Ramos (cell line): ENCODE measurements around the gene ACTG1.

ENCODE experiments used
- in situ Hi-C: fragments of 300-500 bp; cut with MboI; formaldehyde crosslinking; loops from one replicate; pipeline ENCODE4 v1.14.3; 2022; ENCODE audit warnings: low sequenced_read_pairs; ENCODE audit not compliant: unreplicated experiment

ACTG1 gene

DNA sequence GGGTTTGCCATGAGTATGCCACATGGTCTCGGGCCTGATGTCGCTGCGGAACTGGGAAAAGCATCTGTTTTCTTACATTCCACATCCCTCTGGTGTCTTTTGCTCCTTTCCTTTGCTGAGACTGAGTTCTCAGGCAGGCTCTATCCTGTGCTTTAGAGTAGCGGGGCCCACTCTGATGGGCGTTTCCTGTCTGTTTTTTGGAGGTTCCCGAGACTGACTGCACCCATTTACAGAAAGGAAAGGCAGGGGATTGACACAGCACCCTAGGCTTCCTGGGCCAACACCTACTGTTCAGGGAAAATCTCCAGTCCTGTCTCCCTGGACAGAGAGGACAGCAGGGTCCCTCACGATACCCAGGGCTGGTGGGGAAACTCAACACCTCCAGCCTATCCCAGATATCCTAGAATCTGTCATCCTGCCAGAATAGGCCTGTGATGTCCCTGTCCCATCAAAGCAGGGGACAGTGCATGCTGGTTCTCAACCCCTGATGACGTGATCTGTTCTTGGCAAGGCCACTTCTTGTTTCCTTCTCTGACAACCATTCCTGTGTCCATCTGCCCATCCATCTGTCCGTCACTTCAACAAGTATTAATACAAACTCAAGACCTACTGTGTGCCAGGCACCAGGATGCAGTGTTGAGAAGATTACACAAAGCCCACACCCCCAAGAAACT is 42.2 kb downstream of the ACTG1 start:
- in situ Hi-C loops, result no loop called here

DNA sequence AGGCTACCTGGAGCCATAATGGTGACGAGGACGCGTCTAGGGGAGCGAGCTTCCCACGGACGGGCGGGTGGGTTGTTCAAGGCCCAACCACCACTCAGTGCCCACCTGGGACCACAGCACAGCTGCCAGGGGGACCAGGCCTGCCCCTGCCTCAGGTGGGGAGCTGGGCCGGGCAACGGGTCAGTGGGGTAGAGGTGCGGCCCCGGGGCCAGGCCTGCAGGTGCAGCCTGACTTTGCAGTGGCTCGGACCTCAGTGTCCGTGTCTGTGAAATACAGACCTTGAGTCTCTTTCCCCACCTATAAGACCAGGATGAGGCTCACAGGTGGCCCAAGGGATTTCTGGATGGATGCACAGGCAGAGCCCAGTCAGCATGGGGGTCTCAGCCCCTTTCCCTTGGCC is 43.3 kb downstream of the ACTG1 start:
- in situ Hi-C loops, result no loop called here

DNA sequence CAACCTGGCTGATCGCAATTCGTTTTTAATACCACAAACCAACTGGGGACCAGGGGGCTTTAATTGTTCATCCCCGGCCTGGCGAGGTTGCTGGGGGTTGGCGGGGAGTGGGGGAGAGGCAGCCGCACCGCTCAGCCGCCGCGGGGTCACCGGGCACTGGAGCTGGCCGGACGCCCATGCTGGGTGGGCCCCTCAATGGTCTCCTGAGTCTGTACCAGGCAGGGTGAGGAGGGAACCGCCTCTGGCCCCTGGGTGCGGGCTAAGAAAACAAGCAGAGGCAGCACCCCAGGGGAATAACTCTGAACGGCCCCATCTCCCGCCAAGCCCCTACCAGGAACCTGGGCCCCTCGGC is 43.9 kb downstream of the ACTG1 start:
- in situ Hi-C loops, result no loop called here

DNA sequence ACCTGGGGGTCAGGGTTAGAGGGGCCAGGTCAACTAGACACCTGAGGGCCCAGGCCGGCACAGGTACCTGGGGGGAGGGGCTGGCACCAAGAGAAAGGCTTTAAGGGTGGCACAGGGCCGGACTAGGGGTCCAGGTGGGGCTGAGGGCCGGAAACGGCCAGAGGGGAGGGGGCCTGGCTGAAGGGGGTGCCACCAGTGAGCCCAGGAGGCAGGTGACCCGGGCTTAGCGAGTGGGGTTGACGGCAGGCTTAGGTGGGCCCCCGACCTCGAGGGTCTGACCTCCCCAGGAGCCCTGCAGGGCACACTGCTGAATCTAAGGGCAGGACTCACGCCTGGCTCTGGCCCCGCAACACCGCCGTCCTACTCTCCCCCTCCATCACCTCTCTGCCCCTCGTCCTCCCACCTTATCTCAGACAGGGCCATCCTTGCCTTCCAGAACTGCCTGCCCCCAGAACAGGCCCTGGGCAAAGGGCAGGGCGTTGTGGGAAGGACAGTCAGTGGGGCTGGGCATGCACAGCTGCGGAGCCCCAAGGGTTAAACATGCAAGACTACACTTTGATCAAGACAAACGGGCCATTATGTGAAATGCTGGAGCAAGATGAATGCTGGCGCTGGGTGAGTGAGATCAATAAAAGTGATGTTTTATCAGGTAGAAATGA is 44.4 kb downstream of the ACTG1 start:
- in situ Hi-C loops, result no loop called here

DNA sequence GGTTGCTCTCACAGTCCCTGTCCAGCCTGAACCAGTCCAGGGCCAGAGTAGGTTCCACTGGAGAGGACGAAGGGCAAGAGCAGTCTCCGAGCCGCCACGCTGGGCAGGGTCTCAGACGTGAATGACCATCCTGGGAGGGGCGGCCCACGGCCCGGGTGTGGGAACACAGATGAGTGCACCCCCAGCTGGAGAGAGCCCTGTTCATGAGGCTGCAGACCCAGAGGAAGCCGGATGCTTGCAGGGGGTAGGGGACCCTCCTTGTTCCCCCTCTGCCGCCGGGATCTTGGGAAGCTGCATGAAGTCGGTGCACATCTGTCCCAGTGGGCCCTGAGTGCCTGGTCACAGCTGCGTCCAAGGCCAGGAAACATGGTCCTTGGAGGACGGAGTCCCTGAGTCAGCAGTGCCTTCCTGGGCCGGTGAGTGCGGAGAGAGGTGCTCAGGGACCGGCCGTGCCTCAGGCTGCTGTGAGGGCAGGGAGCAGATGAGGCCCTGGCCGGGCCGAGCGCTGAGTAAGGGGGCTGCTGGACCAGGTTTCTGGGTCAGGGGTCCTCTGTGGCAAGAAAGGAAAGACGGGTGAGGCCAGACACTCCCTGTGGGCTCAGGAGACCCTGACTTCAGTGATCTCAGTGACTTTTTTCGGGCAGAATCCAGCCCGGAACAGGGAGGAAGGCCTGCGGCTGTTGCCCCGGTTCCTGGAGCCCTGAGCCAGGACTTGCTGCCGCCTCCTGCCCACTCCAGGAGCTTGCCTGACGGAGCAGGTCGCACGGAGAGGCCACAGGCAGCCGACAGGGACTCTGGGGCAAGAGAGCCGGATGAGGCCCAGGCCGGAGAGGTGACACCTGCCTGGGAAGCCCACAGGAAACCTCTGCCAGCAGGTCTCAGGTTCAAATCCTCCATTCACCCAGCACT is 45.8 kb downstream of the ACTG1 start:
- in situ Hi-C loops, result no loop called here

DNA sequence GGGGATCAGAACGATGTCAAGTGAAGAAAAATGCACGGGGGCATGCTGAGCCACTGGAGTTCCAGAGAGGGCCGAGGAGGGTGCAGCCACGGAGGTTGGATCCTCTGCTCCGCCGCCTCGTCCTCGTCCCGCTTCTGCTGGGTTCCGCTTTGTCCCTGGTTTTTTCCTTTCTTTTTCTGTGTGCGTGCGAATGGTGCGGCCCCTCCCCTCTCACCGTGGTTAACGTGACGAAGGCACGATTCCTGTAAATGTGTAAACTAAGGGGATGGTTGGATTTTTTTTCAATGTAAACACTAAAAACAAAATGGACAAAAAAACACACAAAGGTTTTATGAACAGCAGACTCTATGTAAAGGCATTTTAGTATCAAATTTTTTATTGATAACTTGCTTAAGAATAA is 46.7 kb downstream of the ACTG1 start:
- in situ Hi-C loops, result no loop called here

DNA sequence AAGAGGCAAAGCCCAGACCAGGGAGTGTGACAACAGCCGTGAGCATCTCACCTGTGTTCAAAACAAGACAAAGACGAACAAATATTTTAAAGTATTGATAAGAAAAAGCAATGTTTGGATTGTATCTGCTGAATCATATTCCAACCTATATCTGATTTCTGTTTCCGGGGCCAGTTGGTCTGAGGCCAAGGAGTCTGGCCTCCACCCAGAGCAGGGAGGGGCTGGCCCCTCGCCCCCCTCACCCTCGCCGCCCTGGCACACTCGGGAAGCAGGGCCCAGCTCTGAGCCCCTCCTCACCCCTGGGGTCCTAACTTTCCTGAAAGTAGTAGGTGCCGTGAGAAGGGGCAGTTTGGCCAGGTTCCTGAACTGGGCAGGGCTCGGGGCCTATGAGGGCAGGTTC is 48.0 kb downstream of the ACTG1 start:
- in situ Hi-C loops, result no loop called here

DNA sequence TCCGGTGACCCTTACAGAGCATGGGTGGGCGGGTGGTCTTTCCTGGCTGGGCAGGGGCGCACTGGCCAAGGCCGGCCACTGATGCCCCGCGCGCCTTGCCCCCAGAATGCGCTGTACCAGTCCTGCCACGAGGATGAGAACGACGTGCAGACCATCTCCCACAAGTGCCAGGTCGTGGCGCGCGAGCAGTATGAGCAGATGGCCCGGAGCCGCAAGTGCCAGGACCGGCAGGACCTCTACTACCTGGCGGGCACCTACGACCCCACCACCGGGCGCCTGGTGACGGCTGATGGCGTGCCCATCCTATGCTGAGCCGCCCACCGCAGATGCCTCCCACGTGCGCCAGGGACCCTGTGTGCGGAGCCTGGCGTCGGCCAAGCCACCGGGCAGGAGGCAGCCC is 49.1 kb downstream of the ACTG1 start:
- in situ Hi-C loops, result no loop called here

DNA sequence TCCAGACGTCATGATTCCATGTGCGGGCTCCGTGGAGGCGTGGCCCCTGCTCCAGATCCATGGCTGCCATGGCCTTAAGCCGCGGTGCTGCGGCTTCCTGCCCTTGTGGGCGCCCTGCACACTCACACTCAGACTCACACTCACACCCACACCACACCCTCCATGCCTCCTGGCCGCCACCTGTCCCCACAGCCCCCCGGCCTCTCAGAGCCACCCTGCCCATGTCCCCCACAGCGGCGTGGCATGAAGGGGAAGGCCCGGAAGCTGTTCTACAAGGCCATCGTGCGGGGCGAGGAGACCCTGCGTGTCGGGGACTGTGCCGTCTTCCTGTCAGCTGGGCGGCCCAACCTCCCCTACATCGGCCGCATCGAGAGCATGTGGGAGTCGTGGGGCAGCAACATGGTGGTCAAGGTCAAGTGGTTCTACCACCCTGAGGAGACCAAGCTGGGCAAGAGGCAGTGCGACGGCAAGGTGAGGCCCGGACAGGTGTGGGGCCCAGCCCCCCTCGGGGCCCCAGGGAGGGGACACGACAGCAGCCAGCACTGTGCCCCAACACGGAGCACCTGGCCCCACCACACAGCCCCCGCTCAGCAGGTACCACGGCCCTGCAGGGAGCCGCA is 50.0 kb downstream of the ACTG1 start:
- in situ Hi-C loops, result no loop called here

DNA sequence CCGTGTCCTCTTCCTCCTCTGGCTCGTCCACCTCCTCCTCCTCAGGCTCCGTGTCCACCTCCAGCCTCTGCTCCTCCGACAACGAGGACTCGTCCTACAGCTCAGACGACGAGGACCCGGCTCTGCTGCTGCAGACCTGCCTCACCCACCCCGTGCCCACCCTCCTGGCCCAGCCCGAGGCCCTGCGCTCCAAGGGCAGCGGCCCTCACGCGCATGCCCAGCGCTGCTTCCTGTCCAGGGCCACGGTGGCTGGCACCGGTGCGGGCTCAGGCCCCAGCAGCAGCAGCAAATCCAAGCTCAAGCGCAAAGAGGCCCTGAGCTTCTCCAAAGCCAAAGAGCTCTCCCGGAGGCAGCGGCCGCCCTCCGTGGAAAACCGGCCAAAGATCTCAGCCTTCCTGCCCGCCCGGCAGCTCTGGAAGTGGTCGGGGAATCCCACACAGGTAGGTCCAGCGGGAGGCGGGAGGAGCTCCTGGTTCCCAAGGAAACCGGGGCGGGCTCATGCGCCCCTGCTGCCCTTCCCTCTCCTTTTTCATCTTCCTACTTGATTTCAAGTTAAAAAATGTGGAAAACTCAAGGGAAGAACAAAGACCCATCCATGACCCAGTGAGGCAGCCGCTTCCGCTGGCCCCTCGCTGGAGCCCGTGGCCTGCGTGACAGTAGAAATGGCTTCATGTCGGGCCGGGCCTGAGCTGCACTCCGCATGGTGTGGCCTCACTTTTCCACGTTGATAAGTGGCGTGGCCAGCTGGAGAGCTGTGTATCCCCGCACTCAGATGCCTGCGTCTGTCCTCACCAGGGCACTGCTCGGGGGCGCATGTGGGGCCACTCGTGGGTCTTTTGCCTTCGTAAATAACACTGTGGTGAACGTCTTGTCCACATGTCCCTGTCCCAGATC is 50.7 kb downstream of the ACTG1 start:
- in situ Hi-C loops, result no loop called here

DNA sequence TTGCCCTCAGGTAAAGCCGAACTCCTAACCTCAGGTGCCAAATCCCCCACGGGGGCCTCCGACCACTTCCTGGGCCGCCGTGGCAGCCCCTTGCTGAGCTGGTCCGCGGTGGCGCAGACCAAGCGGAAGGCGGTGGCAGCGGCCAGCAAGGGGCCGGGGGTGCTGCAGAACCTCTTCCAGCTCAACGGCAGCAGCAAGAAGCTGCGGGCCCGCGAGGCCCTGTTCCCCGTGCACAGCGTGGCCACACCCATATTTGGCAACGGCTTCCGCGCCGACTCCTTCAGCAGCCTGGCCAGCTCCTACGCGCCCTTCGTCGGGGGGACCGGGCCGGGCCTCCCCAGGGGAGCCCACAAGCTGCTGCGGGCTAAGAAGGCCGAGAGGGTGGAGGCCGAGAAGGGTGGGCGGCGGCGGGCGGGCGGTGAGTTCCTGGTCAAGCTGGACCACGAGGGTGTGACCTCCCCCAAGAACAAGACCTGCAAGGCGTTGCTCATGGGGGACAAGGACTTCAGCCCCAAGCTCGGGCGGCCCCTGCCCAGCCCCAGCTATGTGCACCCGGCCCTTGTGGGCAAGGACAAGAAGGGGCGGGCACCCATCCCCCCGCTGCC is 51.6 kb downstream of the ACTG1 start:
- in situ Hi-C loops, result no loop called here
